ENCODE results near the gene AOC3. TPM values are rescaled to one million over a fixed set of nuclear protein-coding genes. Genes with fewer than 3 reads are reported as not detected.

The AOC3 gene
- total and polyA plus RNA-seq, 7 donors, result 3.5 to 227 (median 58.1) TPM

DNA sequence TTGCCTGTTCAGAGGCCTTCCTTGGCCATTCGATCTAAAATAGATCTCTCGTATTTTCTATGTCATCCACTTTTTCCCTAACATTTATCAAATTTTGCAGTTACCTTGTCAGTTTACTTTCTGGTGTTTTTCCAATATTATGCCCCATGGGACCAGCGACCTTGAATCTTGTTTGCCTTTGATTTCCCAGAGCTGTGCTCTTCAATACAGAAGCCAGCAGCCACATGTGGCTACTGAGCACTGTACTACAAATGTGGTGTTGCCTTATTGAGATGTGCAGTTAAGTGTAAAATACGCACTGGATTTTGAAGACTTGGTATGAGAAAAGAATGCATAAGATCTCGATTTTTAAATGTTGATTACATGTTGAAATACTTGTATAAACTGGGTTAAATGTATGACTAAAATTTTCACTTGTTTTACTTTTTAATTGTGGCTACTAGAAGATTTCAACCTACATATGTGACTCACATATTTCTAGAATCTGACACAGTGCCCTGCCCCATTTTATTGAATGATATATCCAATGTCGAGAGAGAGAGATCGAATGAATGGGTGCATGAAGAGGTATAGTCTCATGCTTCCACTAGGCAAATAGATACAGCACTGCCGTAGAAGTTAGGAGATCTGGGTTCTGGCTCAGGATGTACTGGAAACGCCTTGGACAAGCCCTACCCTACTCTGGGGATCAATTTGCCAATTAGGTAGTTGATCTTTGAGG lies 18.6 kb upstream of the AOC3 start:
- Histone ChIP-seq H3K27me3 (no peaks in the 10 kb centered on the region), H3K4me1 (peaks cover 0 to 26% (median 16%) of the 10 kb centered on the region in 4 donors), H3K36me3 (peaks cover 12 to 27% (median 13%) of the 10 kb centered on the region in 4 donors), H3K4me3 (peak overlapping the region; percentile 67 to 88 (median 84)), H3K9me3 (no peaks in the 10 kb centered on the region), H3K27ac (peak overlapping the region; percentile 83 to 94 (median 86))
- WGBS, 2 donors, result 41 to 53% methylated on average over 9 of the region's 9 CpGs
- intact Hi-C loops (cut with DNase I), result no loop called here
- DNase-seq, result no peak
- TF ChIP-seq, protein P1, sequence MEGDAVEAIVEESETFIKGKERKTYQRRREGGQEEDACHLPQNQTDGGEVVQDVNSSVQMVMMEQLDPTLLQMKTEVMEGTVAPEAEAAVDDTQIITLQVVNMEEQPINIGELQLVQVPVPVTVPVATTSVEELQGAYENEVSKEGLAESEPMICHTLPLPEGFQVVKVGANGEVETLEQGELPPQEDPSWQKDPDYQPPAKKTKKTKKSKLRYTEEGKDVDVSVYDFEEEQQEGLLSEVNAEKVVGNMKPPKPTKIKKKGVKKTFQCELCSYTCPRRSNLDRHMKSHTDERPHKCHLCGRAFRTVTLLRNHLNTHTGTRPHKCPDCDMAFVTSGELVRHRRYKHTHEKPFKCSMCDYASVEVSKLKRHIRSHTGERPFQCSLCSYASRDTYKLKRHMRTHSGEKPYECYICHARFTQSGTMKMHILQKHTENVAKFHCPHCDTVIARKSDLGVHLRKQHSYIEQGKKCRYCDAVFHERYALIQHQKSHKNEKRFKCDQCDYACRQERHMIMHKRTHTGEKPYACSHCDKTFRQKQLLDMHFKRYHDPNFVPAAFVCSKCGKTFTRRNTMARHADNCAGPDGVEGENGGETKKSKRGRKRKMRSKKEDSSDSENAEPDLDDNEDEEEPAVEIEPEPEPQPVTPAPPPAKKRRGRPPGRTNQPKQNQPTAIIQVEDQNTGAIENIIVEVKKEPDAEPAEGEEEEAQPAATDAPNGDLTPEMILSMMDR (IDR thresholded peaks at IDR 0.05), result peak in 1 of 4 experiments; percentile 4
- no peak for TF ChIP-seq POLR2A (IDR thresholded peaks at IDR 0.05)

- peak; percentile 94 for DNase-seq
- 0% methylated on average over 71 of the region's 71 CpGs for WGBS, 2 donors
- Histone ChIP-seq H3K9me3 (no peaks in the 10 kb centered on the region), H3K4me1 (peaks cover 0 to 26% (median 16%) of the 10 kb centered on the region in 4 donors), H3K27ac (peak within 1 kb of the TSS; percentile 83 to 94 (median 86)), H3K4me3 (peak within 1 kb of the TSS; percentile 67 to 88 (median 84)), H3K36me3 (peaks cover 20 to 34% (median 21%) of the 10 kb centered on the region in 4 donors), H3K27me3 (no peaks in the 10 kb centered on the region)
- intact Hi-C loops (cut with DNase I), result no loop called here
- TF ChIP-seq POLR2AphosphoS5 (IDR thresholded peaks at IDR 0.05), result peak; percentile 98 to 99 (median 99)
- TF ChIP-seq, protein P1 (IDR thresholded peaks at IDR 0.05), result peak in 1 of 4 experiments; percentile 2
- TF ChIP-seq EP300 (IDR thresholded peaks at IDR 0.05), result no peak
- TF ChIP-seq POLR2A (IDR thresholded peaks at IDR 0.05), result peak; percentile 92 to 96
Observed at GRCh38 chr17:42832934-42833766, 17.8 kb upstream of the AOC3 start, which contains the start of gene PSME3. TSS of gene PSME3 (plus strand) at chr17:42833397. CDS start at chr17:42833632, 235 bp downstream.

DNA sequence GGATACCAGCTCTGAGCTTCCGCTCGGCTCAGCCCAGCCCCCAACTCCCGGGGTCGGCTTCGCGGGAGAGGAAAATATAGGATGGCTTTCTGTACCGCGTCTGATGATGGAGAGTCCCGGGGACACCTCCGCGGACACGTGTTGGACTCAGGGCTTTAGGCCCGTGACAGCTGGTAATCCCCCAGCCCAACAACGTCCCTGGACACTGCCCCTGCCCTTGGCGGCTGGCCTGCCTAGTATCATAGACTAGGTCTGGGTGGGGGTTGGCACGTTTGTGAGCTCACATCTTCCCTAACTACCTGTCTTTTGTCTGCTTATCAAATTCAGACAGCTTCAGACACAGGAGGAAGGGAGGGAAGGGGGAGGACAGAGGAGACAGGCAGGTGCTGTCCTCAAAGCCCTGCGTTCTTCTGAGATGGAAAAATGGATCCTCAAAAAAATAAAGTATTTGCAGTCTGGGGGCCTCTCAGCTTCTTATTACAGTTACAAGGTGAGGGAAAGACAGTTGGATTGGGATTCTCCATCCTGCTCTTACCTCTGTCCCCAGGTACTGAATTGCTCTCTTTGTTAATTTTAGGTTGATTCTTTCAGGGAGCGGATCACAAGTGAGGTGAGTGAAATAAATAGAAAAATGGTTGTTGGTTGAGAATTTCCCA lies 17.1 kb upstream of the AOC3 start:
- 6% methylated on average over 18 of the region's 18 CpGs for WGBS, 2 donors
- Histone ChIP-seq H3K36me3 (peaks cover 27 to 42% (median 29%) of the 10 kb centered on the region in 4 donors), H3K27ac (peak overlapping the region; percentile 83 to 94 (median 86)), H3K4me3 (peak overlapping the region; percentile 67 to 88 (median 84)), H3K4me1 (peaks cover 0 to 26% (median 16%) of the 10 kb centered on the region in 4 donors), H3K9me3 (no peaks in the 10 kb centered on the region), H3K27me3 (no peaks in the 10 kb centered on the region)
- TF ChIP-seq POLR2A (IDR thresholded peaks at IDR 0.05), result no peak
- no peak for DNase-seq
- intact Hi-C loops (cut with DNase I), result no loop called here

DNA sequence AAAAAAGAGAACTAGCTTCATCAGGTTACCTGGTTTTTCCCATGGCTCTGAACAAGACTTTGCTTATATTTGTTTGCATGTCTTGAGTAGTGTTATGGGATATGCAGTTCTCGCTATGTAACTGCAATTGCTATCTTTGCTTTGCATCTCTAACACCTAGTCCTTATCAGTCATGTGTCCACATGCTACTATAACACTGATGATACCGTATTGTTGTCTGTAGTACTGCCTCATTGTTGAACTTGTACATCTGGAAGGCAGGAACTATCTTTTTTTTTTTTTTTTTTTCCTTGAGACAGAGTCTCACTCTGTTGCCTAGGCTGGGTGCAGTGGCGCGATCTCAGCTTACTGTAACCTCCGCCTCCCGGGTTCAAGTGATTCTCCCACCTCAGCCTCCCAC lies 15.3 kb upstream of the AOC3 start:
- H3K9me3 ChIP-seq, result no peaks in the 10 kb centered on the region
- H3K4me3 ChIP-seq, result no peak overlapping the region
- H3K27ac ChIP-seq, result no peak overlapping the region
- no peak for TF ChIP-seq POLR2AphosphoS5 (IDR thresholded peaks at IDR 0.05)
- TF ChIP-seq, protein P1 (IDR thresholded peaks at IDR 0.05), result no peak
- TF ChIP-seq POLR2A (IDR thresholded peaks at IDR 0.05), result no peak
- TF ChIP-seq EP300 (IDR thresholded peaks at IDR 0.05), result no peak
- intact Hi-C loops (cut with DNase I), result no loop called here
- 95 to 98% methylated on average over 6 of the region's 6 CpGs for WGBS, 2 donors
- peaks cover 0 to 26% (median 16%) of the 10 kb centered on the region in 4 donors for H3K4me1 ChIP-seq
- H3K36me3 ChIP-seq, result peaks cover 31 to 60% (median 44%) of the 10 kb centered on the region in 4 donors
- no peak for DNase-seq
- no peaks in the 10 kb centered on the region for H3K27me3 ChIP-seq
